ENCODE measurements around the gene CAMSAP1. TPM values are rescaled to one million over a fixed set of nuclear protein-coding genes. Genes with fewer than 3 reads are reported as not detected.
"Not testable (repeated sequence)": the region's sequence is repeated elsewhere in the genome, so short reads cannot be mapped to it uniquely, and the experiment has no call there.

Gene CAMSAP1
- total RNA-seq, 4 donors from 2014 or later: 32.2 to 46.1 (median 34.0) TPM

DNA sequence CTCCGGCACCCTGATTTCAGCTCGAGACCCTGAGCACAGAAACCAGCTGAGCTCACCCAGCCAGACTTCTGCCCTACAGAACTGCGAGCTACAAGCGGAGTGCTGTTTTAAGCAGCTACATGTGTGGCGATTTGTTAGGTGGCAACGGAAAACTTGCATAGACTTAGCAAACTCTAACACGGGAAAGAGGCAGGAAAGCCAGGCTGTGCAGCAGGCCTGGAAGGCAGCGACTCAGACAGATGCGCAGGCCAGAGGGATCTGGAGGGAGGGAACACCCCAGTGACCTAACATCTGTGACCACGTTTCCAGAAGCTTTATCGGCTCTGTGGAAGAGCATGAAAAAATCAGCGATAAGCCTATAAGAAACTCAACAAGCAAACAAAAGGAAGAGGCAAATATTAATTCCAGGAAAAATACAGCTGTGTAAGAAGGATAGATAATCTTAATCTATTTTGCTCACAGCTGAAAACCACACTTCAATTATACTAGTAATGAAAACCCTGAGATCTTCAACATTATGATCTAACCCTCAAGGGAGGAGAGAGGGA is 42.9 kb upstream of the CAMSAP1 start:
- intact Hi-C loops (cut with DNase I; ENCODE audit: low total_unique reads): no loop called here
- WGBS, 2 donors: 63 to 71% methylated on average over 12 of the region's 12 CpGs
- no peak overlapping the region for H3K4me3 ChIP-seq (ENCODE audit: low read depth, poor library complexity, severe bottlenecking)

DNA sequence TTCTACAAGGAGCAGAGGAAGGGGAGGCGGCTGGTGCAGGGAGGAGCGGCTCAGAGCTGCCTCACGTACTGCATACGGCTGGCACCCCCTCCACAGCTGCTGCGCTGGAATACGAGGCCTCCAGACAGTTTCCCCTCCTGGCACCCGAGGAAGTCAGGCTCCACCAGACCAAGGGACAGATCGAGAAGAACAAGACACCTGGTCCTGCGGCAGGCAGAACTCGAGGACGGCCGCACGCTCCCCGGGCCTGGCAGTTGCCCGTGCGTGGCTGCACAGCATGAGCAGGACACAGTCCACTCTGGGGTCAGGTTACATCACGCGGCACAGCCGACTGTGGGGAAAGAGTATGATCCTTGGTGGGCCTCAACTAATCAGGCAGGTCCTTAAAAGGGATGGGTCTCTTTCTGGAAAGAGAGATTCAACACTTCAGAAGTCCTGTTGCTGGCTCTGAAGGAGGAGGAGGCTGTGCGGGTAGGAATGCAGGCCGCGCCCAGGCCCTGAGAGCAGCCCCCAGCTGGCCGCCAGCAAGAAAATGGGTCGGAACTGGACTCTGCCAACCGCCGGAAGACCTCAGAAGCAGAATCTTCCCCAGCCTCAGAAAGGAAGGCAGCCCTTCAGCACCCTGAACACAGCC is 42.3 kb upstream of the CAMSAP1 start:
- intact Hi-C loops (cut with DNase I; ENCODE audit: low total_unique reads): no loop called here
- H3K4me3 ChIP-seq (ENCODE audit: low read depth, poor library complexity, severe bottlenecking): no peak overlapping the region
- TF ChIP-seq POLR2A (IDR thresholded peaks at IDR 0.05): no peak
- TF ChIP-seq, protein P1, sequence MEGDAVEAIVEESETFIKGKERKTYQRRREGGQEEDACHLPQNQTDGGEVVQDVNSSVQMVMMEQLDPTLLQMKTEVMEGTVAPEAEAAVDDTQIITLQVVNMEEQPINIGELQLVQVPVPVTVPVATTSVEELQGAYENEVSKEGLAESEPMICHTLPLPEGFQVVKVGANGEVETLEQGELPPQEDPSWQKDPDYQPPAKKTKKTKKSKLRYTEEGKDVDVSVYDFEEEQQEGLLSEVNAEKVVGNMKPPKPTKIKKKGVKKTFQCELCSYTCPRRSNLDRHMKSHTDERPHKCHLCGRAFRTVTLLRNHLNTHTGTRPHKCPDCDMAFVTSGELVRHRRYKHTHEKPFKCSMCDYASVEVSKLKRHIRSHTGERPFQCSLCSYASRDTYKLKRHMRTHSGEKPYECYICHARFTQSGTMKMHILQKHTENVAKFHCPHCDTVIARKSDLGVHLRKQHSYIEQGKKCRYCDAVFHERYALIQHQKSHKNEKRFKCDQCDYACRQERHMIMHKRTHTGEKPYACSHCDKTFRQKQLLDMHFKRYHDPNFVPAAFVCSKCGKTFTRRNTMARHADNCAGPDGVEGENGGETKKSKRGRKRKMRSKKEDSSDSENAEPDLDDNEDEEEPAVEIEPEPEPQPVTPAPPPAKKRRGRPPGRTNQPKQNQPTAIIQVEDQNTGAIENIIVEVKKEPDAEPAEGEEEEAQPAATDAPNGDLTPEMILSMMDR (IDR thresholded peaks at IDR 0.05): no peak
- 60 to 64% methylated on average over 25 to 26 of the region's 26 CpGs for WGBS, 2 donors
- no peak for DNase-seq (ENCODE audit: low spot score in 2 of 2)

More for the DNA sequence above, 42.9 kb upstream of the CAMSAP1 start:
- DNase-seq (ENCODE audit: low spot score in 2 of 2): no peak
- no peak for TF ChIP-seq POLR2A (IDR thresholded peaks at IDR 0.05)
- TF ChIP-seq, protein P1 (IDR thresholded peaks at IDR 0.05): no peak

DNA sequence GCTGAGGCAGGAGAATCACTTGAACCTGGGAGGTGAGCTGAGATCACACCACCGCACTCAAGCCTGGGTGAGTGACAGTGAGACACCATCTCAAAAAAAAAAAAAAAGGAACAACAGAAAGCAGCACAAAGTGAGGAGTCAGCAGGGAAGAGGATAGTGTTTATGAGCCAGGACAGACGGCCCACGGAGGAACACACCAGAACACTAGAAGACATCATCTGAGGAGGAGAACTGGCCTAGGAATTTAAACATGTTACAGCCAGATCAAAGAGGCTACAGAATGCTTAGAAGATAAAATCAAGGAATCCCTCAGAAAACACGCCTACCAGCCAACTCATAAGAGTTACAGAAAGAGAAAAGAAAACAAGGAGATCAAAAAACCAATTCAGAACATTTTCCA is 41.6 kb upstream of the CAMSAP1 start:
- 48 to 50% methylated on average over 4 of the region's 4 CpGs for WGBS, 2 donors
- TF ChIP-seq, protein P1 (IDR thresholded peaks at IDR 0.05): no peak
- no peak overlapping the region for H3K4me3 ChIP-seq (ENCODE audit: low read depth, poor library complexity, severe bottlenecking)
- intact Hi-C loops (cut with DNase I; ENCODE audit: low total_unique reads): no loop called here
- no peak for DNase-seq (ENCODE audit: low spot score in 2 of 2)

DNA sequence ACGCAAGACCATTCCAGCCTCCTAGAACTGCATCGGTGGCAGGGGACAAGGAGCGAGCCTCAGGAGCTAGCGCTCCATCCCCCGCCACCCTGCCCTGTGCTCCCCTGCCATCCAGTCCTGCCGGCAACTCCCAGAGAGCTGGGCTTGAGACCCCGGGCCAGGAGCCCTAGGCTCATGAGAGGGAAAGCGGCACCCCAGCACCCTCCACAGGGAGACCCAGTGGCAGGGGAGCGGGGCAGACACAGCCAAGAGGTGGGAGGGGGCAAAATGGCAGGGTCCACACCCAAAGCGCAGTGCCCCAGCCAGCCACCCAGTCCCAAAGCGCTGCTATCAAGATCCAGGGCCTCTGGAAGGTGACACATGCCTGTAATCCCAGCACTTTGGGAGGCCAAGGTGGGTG is 41.1 kb upstream of the CAMSAP1 start:
- no peak for DNase-seq (ENCODE audit: low spot score in 2 of 2)
- TF ChIP-seq POLR2A (IDR thresholded peaks at IDR 0.05): no peak
- TF ChIP-seq, protein P1 (IDR thresholded peaks at IDR 0.05): no peak
- no peak overlapping the region for H3K4me3 ChIP-seq (ENCODE audit: low read depth, poor library complexity, severe bottlenecking)
- WGBS, 2 donors: 81 to 88% methylated on average over 10 to 11 of the region's 11 CpGs
- intact Hi-C loops (cut with DNase I; ENCODE audit: low total_unique reads): no loop called here

DNA sequence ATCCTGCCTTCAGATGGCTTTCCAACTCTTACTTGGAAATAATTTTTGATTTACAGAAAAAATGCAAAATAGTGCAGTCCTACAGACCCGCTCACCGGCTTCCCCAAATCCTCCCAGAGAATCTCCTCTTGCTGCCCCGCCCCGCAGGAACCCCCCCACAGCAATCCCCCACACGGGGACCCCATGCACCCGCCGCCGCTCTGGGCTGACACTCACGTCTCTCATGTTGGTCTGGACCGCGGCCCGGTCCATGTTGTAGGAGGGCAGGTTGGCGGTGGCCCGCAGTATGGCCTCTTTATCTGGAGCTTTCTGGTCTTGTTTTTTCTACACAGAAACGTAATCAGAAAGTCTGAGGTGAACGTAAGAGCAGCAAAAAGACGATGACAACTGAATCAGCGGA is 40.2 kb upstream of the CAMSAP1 start:
- no peak for DNase-seq (ENCODE audit: low spot score in 2 of 2)

DNA sequence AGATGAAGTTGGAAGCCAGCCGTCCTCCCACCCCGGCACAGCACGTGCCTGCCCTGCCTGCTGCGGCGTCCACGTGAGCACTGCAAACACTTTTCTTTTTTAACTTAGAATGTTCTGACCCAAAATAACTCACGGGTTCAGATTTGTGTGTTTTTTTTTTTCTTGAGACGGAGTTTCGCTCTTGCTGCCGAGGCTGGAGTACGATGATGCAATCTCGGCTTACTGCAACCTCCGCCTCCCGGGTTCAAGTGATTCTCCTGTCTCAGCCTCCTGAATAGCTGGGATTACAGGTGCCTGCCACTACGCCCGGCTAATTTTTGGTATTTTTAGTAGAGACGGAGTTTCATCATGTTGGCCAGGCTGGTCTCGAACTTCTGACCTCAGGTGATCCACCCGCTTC is 39.8 kb upstream of the CAMSAP1 start:
- H3K4me3 ChIP-seq (ENCODE audit: low read depth, poor library complexity, severe bottlenecking); DNase-seq (ENCODE audit: low spot score in 2 of 2); intact Hi-C loops (cut with DNase I; ENCODE audit: low total_unique reads): not testable (repeated sequence)
- 93 to 96% methylated on average over 19 of the region's 19 CpGs for WGBS, 2 donors

More for the DNA sequence above, 40.2 kb upstream of the CAMSAP1 start:
- intact Hi-C loops (cut with DNase I; ENCODE audit: low total_unique reads): no loop called here
- no peak overlapping the region for H3K4me3 ChIP-seq (ENCODE audit: low read depth, poor library complexity, severe bottlenecking)
- 93 to 94% methylated on average over 18 of the region's 18 CpGs for WGBS, 2 donors
- no peak for TF ChIP-seq POLR2A (IDR thresholded peaks at IDR 0.05)
- TF ChIP-seq, protein P1 (IDR thresholded peaks at IDR 0.05): no peak

All from lower leg skin (tissue), 4 donors.